NCI-H510A treated with DMSO at 0.1 percent for 48 hours (cell line): Measurements from ENCODE around the gene TMEM47.

ENCODE experiments used
- DNase-seq: peaks from one replicate; lab custom pipeline; 2025; lab: John Stamatoyannopoulos, UW

The TMEM47 gene

DNA sequence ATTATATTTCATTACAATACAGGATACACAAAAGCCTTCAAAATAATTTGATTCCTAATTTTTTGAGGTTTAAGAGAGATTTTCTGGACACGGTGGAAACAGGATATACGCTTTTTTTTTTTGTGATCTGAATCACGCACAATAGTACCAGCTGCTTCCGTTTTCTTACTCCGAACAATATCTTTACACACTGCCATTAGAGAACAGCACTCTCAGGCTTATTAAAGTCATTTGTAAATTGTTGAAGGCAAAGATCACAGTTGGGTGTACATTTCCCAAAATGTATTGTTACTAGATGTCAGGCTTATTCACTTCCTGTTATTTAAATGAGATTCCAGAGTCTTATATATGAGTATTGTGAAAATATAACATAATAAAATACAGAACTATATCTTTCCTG lies 71.5 kb downstream of the TMEM47 start:
- DNase-seq, result no peak

DNA sequence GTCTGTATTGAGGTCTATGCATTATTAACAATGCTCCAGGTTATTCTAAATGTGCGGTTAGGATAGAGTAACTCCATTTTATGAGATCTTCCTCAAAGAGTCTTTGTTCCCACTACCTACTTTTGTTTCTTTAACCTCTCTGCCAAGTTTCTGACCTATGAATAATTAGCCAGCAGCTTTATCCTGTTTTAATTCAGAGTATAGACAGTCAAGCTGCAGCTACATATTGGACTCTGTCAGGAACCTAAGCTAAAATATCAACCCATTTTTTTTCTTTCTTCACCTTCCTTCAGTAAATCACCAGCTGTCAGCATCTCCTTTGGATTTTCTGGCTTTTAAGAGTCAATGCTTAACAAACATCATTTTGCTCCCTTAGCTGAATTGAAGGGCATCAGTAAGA lies 72.3 kb downstream of the TMEM47 start:
- DNase-seq, result no peak

DNA sequence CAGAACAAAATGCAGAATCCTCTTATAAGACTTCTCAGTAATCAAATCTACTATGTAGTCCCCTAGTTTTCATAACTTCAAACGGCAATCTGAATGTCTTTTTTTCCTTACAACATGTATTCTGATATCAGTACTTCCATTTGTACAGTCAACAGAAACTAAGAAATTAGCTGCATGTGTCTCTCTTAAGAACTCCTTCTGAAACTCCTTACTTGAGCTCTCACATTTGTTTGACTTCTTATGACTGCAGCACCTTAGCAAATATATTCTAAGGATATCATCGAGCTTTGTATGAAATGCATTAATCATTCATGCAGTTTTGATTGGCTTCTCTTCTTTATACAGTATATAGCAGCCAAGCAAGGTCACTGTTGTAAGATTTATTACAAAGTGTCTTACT lies 77.0 kb downstream of the TMEM47 start:
- no peak for DNase-seq

DNA sequence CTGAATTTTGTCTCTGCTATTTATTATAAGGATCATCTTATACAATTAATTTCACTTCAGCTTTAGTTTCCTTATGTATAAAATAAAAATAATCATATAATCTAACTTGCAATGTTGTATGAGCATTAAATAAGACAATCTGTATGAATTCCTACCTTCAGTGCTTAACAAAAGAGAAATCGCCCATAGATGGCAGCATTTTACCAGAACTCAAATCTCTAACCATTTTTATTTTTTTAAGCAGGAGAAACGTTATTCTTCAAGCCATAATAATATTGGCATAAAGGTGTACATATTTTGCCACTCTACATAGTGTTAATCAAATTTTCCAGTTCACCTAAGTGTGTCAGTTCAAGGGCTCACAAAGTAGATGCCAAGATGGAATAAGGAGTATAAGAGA lies 78.8 kb downstream of the TMEM47 start:
- peak; percentile 38 for DNase-seq
